NCI-H226 (cell line): ENCODE measurements around the gene SCIN.
"Not testable (repeated sequence)": the region's sequence is repeated elsewhere in the genome, so short reads cannot be mapped to it uniquely, and the experiment has no call there.

Experiments used
- DNase-seq: peaks from one replicate; pipeline ENCODE4 v3.0.0-alpha.2; 2015

SCIN gene

GRCh38 chr7:12570534-12571461, at the start of gene SCIN:
TSS of gene SCIN (plus strand) at chr7:12570720. CDS start at chr7:12570787, 67 bp downstream.
- no peak for DNase-seq

- DNase-seq: peak; percentile 42
Measured at GRCh38 chr7:12524794-12525386, 45.6 kb upstream of the SCIN start.

- DNase-seq: not testable (repeated sequence)
Measured at GRCh38 chr7:12526693-12527092, 43.8 kb upstream of the SCIN start.

GRCh38 chr7:12527670-12528069, 42.9 kb upstream of the SCIN start:
- DNase-seq: not testable (repeated sequence)

GRCh38 chr7:12529971-12530710, 40.4 kb upstream of the SCIN start:
- DNase-seq: no peak

GRCh38 chr7:12531784-12532183, 38.7 kb upstream of the SCIN start:
- DNase-seq: no peak

- no peak for DNase-seq
Measured at GRCh38 chr7:12534046-12534445, 36.5 kb upstream of the SCIN start.

GRCh38 chr7:12539681-12540080, 30.8 kb upstream of the SCIN start:
- no peak for DNase-seq

- no peak for DNase-seq
Measured at GRCh38 chr7:12540850-12541249, 29.7 kb upstream of the SCIN start.

GRCh38 chr7:12543586-12543985, 26.9 kb upstream of the SCIN start:
- no peak for DNase-seq

GRCh38 chr7:12549106-12549505, 21.4 kb upstream of the SCIN start:
- DNase-seq: no peak

GRCh38 chr7:12550956-12551355, 19.6 kb upstream of the SCIN start:
- DNase-seq: peak; percentile 35

- no peak for DNase-seq
Measured at GRCh38 chr7:12552876-12553275, 17.6 kb upstream of the SCIN start.

- DNase-seq: no peak
Measured at GRCh38 chr7:12553416-12553815, 17.1 kb upstream of the SCIN start.

GRCh38 chr7:12554351-12554750, 16.2 kb upstream of the SCIN start:
- no peak for DNase-seq

GRCh38 chr7:12554872-12555271, 15.6 kb upstream of the SCIN start:
- no peak for DNase-seq

GRCh38 chr7:12555695-12556094, 14.8 kb upstream of the SCIN start:
- not testable (repeated sequence) for DNase-seq

GRCh38 chr7:12556139-12556792, 14.3 kb upstream of the SCIN start:
- DNase-seq: not testable (repeated sequence)

- peak; percentile 59 for DNase-seq
Measured at GRCh38 chr7:12557282-12557681, 13.2 kb upstream of the SCIN start.

GRCh38 chr7:12564996-12565764, 5.3 kb upstream of the SCIN start:
- peak; percentile 86 for DNase-seq

GRCh38 chr7:12565873-12566272, 4.6 kb upstream of the SCIN start:
- DNase-seq: no peak

GRCh38 chr7:12567015-12567414, 3.5 kb upstream of the SCIN start:
- no peak for DNase-seq
